Measurements from ENCODE around the gene GPBAR1. TPM values are rescaled to one million over a fixed set of nuclear protein-coding genes. Genes with fewer than 3 reads are reported as not detected.

Gene GPBAR1
- total and polyA plus RNA-seq, 9 of the 15 experiments (the other 6 are each of a cell fraction or from before 2014, with no cell fraction given) = not detected

DNA sequence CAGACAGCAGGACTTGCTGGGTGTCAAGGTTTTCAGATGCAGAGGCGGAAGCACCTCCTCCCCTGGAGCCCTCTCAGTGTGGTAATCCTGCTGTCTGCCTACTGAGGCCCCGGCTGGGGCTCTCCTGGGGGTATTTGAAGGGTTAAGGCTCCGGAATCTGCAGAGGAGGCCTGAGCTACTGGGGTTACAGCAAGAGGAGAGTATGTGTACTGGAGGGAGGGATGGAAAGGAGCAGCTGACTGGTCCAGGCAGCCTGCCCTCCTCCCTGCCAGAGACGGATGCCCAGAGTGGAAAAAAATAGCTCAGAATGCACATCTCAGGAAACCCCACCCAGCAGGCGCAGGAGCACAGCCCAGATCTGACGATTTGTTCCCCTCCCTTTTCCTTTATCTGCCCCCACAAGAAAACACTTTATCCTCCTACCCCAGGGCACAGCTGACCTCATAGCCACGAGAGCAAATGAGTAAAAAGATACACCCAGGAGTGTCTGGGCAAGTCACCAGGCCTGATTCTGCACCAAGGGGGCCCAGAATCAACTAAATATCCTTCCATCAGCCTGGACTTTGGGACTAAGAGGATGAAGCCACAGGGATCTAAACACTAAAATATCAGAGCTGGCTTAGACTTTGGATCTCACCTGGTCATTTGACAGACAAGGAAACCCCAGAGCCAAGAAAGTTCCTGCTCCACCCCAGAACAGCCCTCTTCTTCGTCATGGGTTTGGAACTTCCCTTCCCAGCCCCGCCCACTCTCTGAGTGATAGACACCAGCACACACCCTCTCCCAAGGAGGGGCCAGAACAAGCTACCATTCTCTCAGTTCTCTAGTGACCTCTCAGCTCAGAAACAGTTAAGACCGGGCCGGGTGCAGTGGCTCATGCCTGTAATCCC is 26.0 kb downstream of the GPBAR1 start (continued):
- TF ChIP-seq, protein P1, sequence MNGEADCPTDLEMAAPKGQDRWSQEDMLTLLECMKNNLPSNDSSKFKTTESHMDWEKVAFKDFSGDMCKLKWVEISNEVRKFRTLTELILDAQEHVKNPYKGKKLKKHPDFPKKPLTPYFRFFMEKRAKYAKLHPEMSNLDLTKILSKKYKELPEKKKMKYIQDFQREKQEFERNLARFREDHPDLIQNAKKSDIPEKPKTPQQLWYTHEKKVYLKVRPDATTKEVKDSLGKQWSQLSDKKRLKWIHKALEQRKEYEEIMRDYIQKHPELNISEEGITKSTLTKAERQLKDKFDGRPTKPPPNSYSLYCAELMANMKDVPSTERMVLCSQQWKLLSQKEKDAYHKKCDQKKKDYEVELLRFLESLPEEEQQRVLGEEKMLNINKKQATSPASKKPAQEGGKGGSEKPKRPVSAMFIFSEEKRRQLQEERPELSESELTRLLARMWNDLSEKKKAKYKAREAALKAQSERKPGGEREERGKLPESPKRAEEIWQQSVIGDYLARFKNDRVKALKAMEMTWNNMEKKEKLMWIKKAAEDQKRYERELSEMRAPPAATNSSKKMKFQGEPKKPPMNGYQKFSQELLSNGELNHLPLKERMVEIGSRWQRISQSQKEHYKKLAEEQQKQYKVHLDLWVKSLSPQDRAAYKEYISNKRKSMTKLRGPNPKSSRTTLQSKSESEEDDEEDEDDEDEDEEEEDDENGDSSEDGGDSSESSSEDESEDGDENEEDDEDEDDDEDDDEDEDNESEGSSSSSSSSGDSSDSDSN (IDR thresholded peaks at IDR 0.05; ENCODE audit: borderline replicate concordance in 1 of 2, low read depth in 2 of 2, low read length in 2 of 2) = no peak
- TF ChIP-seq CBFA2T3 (IDR thresholded peaks at IDR 0.05) (peak; percentile 84), ZFPM2 (CRISPR knock-in tag; IDR thresholded peaks at IDR 0.05) (no peak), NFE2 (IDR thresholded peaks at IDR 0.05; ENCODE audit: low read depth) (no peak), TAL1 (IDR thresholded peaks at IDR 0.05) (peak; percentile 33; the same call in 1 of the 2 replicates), BHLHE40 (IDR thresholded peaks at IDR 0.05; ENCODE audit: low read length) (peak; percentile 33), SMARCE1 (IDR thresholded peaks at IDR 0.05) (peak; percentile 28; the same call in 1 of the 2 replicates), POLR2H (tag; IDR thresholded peaks at IDR 0.05; ENCODE audit: low read depth) (peak; percentile 63), NCOR1 (IDR thresholded peaks at IDR 0.05) (peak; percentile 46; the same call in 1 of the 2 replicates), ZNF507 (tag; conservative IDR thresholded peaks at IDR 0.05) (no peak), KLF16 (IDR thresholded peaks at IDR 0.05) (peak; percentile 50; the same call in 1 of the 2 replicates), MCM3 (IDR thresholded peaks at IDR 0.05) (no peak), SUPT5H (IDR thresholded peaks at IDR 0.05) (peak; percentile 89; the same call in 1 of the 2 replicates), CCAR2 (IDR thresholded peaks at IDR 0.05; ENCODE audit: low read depth, low read length) (no peak), EP300 (IDR thresholded peaks at IDR 0.05; ENCODE audit: low read length) (peak; percentile 6; the same call in 1 of the 2 replicates), NCOA4 (IDR thresholded peaks at IDR 0.05; ENCODE audit: partially characterized antibody) (no peak), ATF7 (IDR thresholded peaks at IDR 0.05) (peak; percentile 34; the same call in 1 of the 2 replicates), SP1 (CRISPR knock-in tag; IDR thresholded peaks at IDR 0.05) (no peak; the same call in 1 of the 2 replicates), ZNF57 (CRISPR knock-in tag; IDR thresholded peaks at IDR 0.05) (no peak), MYNN (IDR thresholded peaks at IDR 0.05) (0 out of 2 replicates have a peak, but pooled peaks have one; percentile 48), MYNN (CRISPR knock-in tag; IDR thresholded peaks at IDR 0.05) (no peak)
- TF ChIP-seq, protein P2, sequence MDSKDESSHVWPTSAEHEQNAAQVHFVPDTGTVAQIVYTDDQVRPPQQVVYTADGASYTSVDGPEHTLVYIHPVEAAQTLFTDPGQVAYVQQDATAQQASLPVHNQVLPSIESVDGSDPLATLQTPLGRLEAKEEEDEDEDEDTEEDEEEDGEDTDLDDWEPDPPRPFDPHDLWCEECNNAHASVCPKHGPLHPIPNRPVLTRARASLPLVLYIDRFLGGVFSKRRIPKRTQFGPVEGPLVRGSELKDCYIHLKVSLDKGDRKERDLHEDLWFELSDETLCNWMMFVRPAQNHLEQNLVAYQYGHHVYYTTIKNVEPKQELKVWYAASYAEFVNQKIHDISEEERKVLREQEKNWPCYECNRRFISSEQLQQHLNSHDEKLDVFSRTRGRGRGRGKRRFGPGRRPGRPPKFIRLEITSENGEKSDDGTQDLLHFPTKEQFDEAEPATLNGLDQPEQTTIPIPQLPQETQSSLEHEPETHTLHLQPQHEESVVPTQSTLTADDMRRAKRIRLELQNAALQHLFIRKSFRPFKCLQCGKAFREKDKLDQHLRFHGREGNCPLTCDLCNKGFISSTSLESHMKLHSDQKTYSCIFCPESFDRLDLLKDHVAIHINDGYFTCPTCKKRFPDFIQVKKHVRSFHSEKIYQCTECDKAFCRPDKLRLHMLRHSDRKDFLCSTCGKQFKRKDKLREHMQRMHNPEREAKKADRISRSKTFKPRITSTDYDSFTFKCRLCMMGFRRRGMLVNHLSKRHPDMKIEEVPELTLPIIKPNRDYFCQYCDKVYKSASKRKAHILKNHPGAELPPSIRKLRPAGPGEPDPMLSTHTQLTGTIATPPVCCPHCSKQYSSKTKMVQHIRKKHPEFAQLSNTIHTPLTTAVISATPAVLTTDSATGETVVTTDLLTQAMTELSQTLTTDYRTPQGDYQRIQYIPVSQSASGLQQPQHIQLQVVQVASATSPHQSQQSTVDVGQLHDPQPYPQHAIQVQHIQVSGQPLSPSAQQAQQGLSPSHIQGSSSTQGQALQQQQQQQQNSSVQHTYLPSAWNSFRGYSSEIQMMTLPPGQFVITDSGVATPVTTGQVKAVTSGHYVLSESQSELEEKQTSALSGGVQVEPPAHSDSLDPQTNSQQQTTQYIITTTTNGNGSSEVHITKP (IDR thresholded peaks at IDR 0.05; ENCODE audit: partially characterized antibody) = peak; percentile 93

All from K562 (cell line).